Activated T-cell treated with anti-CD3 and anti-CD28 coated beads for 4 hours (primary cell): ENCODE data around the gene USP34.
"Not testable (repeated sequence)": the region's sequence is repeated elsewhere in the genome, so short reads cannot be mapped to it uniquely, and the experiment has no call there.

Experiments
- DNase-seq: peaks from one replicate; pipeline ENCODE4 v3.0.0-alpha.2; 2020

The USP34 gene

GRCh38 chr2:61426267-61426897 is 44.5 kb downstream of the USP34 start:
- DNase-seq: peak; percentile 69

GRCh38 chr2:61425605-61426155 is 45.2 kb downstream of the USP34 start:
- DNase-seq: no peak

- DNase-seq: no peak
Observed at GRCh38 chr2:61423714-61424113, 47.2 kb downstream of the USP34 start.

- DNase-seq: no peak
Observed at GRCh38 chr2:61421611-61422010, 49.3 kb downstream of the USP34 start.

GRCh38 chr2:61420991-61421544 is 49.8 kb downstream of the USP34 start:
- DNase-seq: no peak

GRCh38 chr2:61419570-61419969 is 51.3 kb downstream of the USP34 start:
- DNase-seq: no peak

- no peak for DNase-seq
Observed at GRCh38 chr2:61419129-61419528, 51.8 kb downstream of the USP34 start.

GRCh38 chr2:61416871-61417645 is 53.8 kb downstream of the USP34 start:
- DNase-seq: no peak

GRCh38 chr2:61415265-61415664 is 55.6 kb downstream of the USP34 start:
- no peak for DNase-seq

- no peak for DNase-seq
Observed at GRCh38 chr2:61414674-61415073, 56.2 kb downstream of the USP34 start.

GRCh38 chr2:61411109-61411508 is 59.8 kb downstream of the USP34 start:
- DNase-seq: no peak

GRCh38 chr2:61410185-61410584 is 60.7 kb downstream of the USP34 start:
- no peak for DNase-seq

GRCh38 chr2:61405813-61406212 is 65.1 kb downstream of the USP34 start:
- no peak for DNase-seq

GRCh38 chr2:61404438-61404837 is 66.4 kb downstream of the USP34 start:
- DNase-seq: no peak

- no peak for DNase-seq
Observed at GRCh38 chr2:61398413-61398812, 72.5 kb downstream of the USP34 start.

GRCh38 chr2:61396005-61396404 is 74.9 kb downstream of the USP34 start:
- no peak for DNase-seq

- not testable (repeated sequence) for DNase-seq
Observed at GRCh38 chr2:61387588-61387987, 83.3 kb downstream of the USP34 start.

GRCh38 chr2:61380882-61381197 is 90.0 kb downstream of the USP34 start:
- not testable (repeated sequence) for DNase-seq

- DNase-seq: no peak
Observed at GRCh38 chr2:61380056-61380881, 90.6 kb downstream of the USP34 start.

GRCh38 chr2:61379521-61379920 is 91.4 kb downstream of the USP34 start:
- no peak for DNase-seq

GRCh38 chr2:61378281-61378680 is 92.6 kb downstream of the USP34 start:
- DNase-seq: no peak

- no peak for DNase-seq
Observed at GRCh38 chr2:61377046-61377445, 93.8 kb downstream of the USP34 start.

GRCh38 chr2:61376211-61376610 is 94.7 kb downstream of the USP34 start:
- DNase-seq: no peak
